Prostate gland (tissue), 2 donors: ENCODE measurements around the gene GRAMD4. TPM values are rescaled to one million over a fixed set of nuclear protein-coding genes. Genes with fewer than 3 reads are reported as not detected.

Experiments used
- DNase-seq: peaks from one replicate; pipeline ENCODE4 v3.0.0-alpha.2; 2019; ENCODE audit warnings: low spot score
- H3K27ac ChIP-seq, 2 donors: fragments of 200-600 bp; sonication (generic); 2 replicates each; pipeline ENCODE4 v1.5.1; 2017 to 2019
- H3K27me3 ChIP-seq: fragments of 200-600 bp; sonication (generic); replicated peaks from 2 replicates; pipeline ENCODE4 v1.5.1; 2019; ENCODE audit not compliant: insufficient read depth
- H3K36me3 ChIP-seq, 2 donors: fragments of 200-600 bp; sonication (generic); 1 replicate in 1 of 2; 2 replicates in 1 of 2; pipeline versions ENCODE4 v1.5.1 to v1.8.1; 2017 to 2019
- H3K4me1 ChIP-seq: fragments of 200-600 bp; sonication (generic); replicated peaks from 2 replicates; pipeline ENCODE4 v1.5.1; 2019
- H3K4me3 ChIP-seq, 2 donors: fragments of 200-600 bp; sonication (generic); 2 replicates each; pipeline ENCODE4 v1.5.1; 2017 to 2019
- H3K9me3 ChIP-seq: fragments of 200-600 bp; sonication (generic); 2 replicates; pipeline ENCODE4 v1.5.1; 2017
- CTCF ChIP-seq, 4 experiments: fragments of 200-600 bp in 2 of 4; fragments of 450-650 bp in 2 of 4; sonication (generic) in 2 of 4; IDR thresholded peaks; 1 replicate in 3 of 4; 2 replicates in 1 of 4; pipeline ENCODE4 v1.5.1; 2016 to 2019; ENCODE audit warnings: antibody characterized with exemption in 4 of 4, mild to moderate bottlenecking in 2 of 4, moderate library complexity in 2 of 4
- POLR2A ChIP-seq: fragments of 450-650 bp; IDR thresholded peaks from one replicate; pipeline ENCODE4 v1.6.1; 2016; ENCODE audit warnings: antibody characterized with exemption, mild to moderate bottlenecking
- POLR2AphosphoS5 ChIP-seq: sonication (generic); formaldehyde crosslinking; IDR thresholded peaks from one replicate; pipeline ENCODE4 v1.6.1; 2017; ENCODE audit warnings: antibody characterized with exemption
- WGBS: methylation state at CpG from one replicate; pipeline ENCODE4 v1.1.5; 2018; 5-methylcytosine and 5-hydroxymethylcytosine counted together
- intact Hi-C: fragments of 100-400 bp; cut with DNase I; formaldehyde crosslinking; loops from one replicate; pipeline ENCODE4 v1.14.2; 2022
- total RNA-seq, 2 donors: library from RNA; depleted of rRNA; stranded (reverse); fragments of >200 nt; gene quantifications; one replicate each; pipeline ENCODE4 v1.1.0, GENCODE V29; 2016

Gene GRAMD4
- total RNA-seq, 2 donors from 2014 or later: 12.1 to 20.2 TPM

- intact Hi-C loops: no loop called here
- no peak for DNase-seq
- Histone ChIP-seq H3K27ac (no peak overlapping the region), H3K9me3 (no peaks in the 10 kb centered on the region), H3K4me3 (no peak overlapping the region), H3K4me1 (no peaks in the 10 kb centered on the region), H3K36me3 (no peaks in the 10 kb centered on the region), H3K27me3 (no peaks in the 10 kb centered on the region)
- 86% methylated on average over 14 of the region's 14 CpGs for WGBS
- no peak for TF ChIP-seq POLR2A
- TF ChIP-seq POLR2AphosphoS5: no peak
- TF ChIP-seq CTCF (IDR thresholded peaks at IDR 0.05): no peak
Observed at GRCh38 chr22:46581538-46582244, 38.5 kb upstream of the GRAMD4 start.

- TF ChIP-seq CTCF (IDR thresholded peaks at IDR 0.05) (no peak), POLR2AphosphoS5 (no peak), POLR2A (no peak)
- no peaks in the 10 kb centered on the region for H3K9me3 ChIP-seq
- H3K27ac ChIP-seq: no peak overlapping the region
- DNase-seq: no peak
- no peaks in the 10 kb centered on the region for H3K27me3 ChIP-seq
- no peaks in the 10 kb centered on the region for H3K36me3 ChIP-seq
- WGBS: 82% methylated on average over 14 of the region's 14 CpGs
- intact Hi-C loops: no loop called here
- H3K4me3 ChIP-seq: no peak overlapping the region
- no peaks in the 10 kb centered on the region for H3K4me1 ChIP-seq
Observed at GRCh38 chr22:46582281-46582933, 37.8 kb upstream of the GRAMD4 start.

GRCh38 chr22:46583571-46583970 is 36.6 kb upstream of the GRAMD4 start:
- no peaks in the 10 kb centered on the region for H3K4me1 ChIP-seq
- intact Hi-C loops: no loop called here
- 96% methylated on average over 11 of the region's 11 CpGs for WGBS

GRCh38 chr22:46584081-46584921 is 35.9 kb upstream of the GRAMD4 start:
- no peak for DNase-seq
- intact Hi-C loops: no loop called here
- H3K36me3 ChIP-seq: no peaks in the 10 kb centered on the region
- WGBS: 66% methylated on average over 42 of the region's 43 CpGs
- no peak overlapping the region for H3K27ac ChIP-seq
- TF ChIP-seq POLR2AphosphoS5: no peak
- TF ChIP-seq CTCF (IDR thresholded peaks at IDR 0.05): no peak
- TF ChIP-seq POLR2A: no peak
- H3K27me3 ChIP-seq: no peaks in the 10 kb centered on the region
- H3K4me1 ChIP-seq: no peaks in the 10 kb centered on the region
- H3K4me3 ChIP-seq: no peak overlapping the region
- no peaks in the 10 kb centered on the region for H3K9me3 ChIP-seq

More at GRCh38 chr22:46583571-46583970, 36.6 kb upstream of the GRAMD4 start:
- TF ChIP-seq POLR2AphosphoS5 (no peak), CTCF (IDR thresholded peaks at IDR 0.05) (no peak), POLR2A (no peak)
- H3K4me3 ChIP-seq: no peak overlapping the region
- no peaks in the 10 kb centered on the region for H3K27me3 ChIP-seq
- no peak for DNase-seq
- H3K36me3 ChIP-seq: no peaks in the 10 kb centered on the region
- no peaks in the 10 kb centered on the region for H3K9me3 ChIP-seq
- H3K27ac ChIP-seq: no peak overlapping the region
